ENCODE data around the gene MCTP1. TPM values are rescaled to one million over a fixed set of nuclear protein-coding genes. Genes with fewer than 3 reads are reported as not detected.

Gene MCTP1
- total RNA-seq, 1 experiment from 2014 or later: 25.8 TPM

DNA sequence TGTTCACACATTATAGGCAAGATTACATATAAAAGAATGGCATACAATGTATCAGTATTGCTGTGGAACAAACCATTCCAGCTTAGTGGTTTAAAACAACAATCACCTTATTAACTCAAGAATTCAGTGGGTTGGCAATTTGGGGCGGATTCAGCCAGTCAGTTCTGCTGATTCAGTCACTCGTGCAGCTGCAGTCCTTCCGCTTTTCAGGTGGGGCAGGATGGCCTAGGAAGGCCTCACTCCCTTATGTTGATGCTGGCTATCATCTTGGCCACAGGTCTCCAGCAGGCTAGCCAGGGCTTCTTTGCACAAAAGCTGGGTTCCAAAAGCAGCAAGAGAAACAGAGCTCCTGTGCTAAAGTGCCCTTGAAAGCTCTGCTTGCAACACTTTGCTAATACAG lies 150.6 kb downstream of the MCTP1 start:
- ChIA-PET POLR2A (ENCODE audit: low non-redundant PET) (no interaction called here), CTCF (no interaction called here)
- Histone ChIP-seq H3K4me1 (ENCODE audit: insufficient read depth, low read length, poor library complexity, severe bottlenecking) (no peaks in the 10 kb centered on the region), H3K4me3 (ENCODE audit: low read depth, low read length, poor library complexity, severe bottlenecking) (no peak overlapping the region), H3K27me3 (replicated peaks; ENCODE audit: insufficient read depth, low read depth, low read length, poor library complexity) (no peaks in the 10 kb centered on the region), H3K36me3 (ENCODE audit: insufficient read depth, low read length, poor library complexity, severe bottlenecking) (no peaks in the 10 kb centered on the region), H3K9me3 (ENCODE audit: low read depth, low read length, poor library complexity, severe bottlenecking) (no peaks in the 10 kb centered on the region), H3K27ac (ENCODE audit: low read depth, low read length, poor library complexity, severe bottlenecking) (no peak overlapping the region)
- BruUV-seq (replicated peaks): no TSS peak
- DNase-seq (ENCODE audit: low spot score): no peak
- TF ChIP-seq, protein P1, sequence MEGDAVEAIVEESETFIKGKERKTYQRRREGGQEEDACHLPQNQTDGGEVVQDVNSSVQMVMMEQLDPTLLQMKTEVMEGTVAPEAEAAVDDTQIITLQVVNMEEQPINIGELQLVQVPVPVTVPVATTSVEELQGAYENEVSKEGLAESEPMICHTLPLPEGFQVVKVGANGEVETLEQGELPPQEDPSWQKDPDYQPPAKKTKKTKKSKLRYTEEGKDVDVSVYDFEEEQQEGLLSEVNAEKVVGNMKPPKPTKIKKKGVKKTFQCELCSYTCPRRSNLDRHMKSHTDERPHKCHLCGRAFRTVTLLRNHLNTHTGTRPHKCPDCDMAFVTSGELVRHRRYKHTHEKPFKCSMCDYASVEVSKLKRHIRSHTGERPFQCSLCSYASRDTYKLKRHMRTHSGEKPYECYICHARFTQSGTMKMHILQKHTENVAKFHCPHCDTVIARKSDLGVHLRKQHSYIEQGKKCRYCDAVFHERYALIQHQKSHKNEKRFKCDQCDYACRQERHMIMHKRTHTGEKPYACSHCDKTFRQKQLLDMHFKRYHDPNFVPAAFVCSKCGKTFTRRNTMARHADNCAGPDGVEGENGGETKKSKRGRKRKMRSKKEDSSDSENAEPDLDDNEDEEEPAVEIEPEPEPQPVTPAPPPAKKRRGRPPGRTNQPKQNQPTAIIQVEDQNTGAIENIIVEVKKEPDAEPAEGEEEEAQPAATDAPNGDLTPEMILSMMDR (conservative IDR thresholded peaks at IDR 0.05; ENCODE audit: low read depth, low read length): no peak
- TF ChIP-seq EZH2 (IDR thresholded peaks at IDR 0.05; ENCODE audit: borderline replicate concordance, low read depth, low read length, poor library complexity, severe bottlenecking): no peak
- intact Hi-C loops (cut with micrococcal nuclease; ENCODE audit: unreplicated experiment): no loop called here

DNA sequence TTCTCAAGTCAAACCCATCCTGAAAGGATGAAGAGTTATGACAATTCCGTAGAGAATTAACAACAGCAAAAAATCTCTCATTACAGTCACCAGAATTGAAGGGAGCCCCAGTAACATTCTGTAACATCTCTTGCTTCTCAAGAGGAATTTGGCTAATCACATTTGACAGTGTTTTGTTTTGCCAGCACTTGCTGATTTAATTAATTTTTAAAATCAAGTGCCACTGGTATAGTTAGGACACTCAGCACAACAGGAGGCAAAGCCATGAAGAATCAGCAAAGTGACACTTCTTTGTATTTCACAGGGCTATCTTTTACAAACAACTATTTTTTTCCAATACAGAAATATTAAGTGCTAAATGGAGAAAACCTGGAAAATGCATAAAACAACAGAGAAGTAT lies 152.8 kb downstream of the MCTP1 start:
- Histone ChIP-seq H3K4me1 (ENCODE audit: insufficient read depth, low read length, poor library complexity, severe bottlenecking) (no peaks in the 10 kb centered on the region), H3K27ac (ENCODE audit: low read depth, low read length, poor library complexity, severe bottlenecking) (no peak overlapping the region), H3K4me3 (ENCODE audit: low read depth, low read length, poor library complexity, severe bottlenecking) (no peak overlapping the region), H3K9me3 (ENCODE audit: low read depth, low read length, poor library complexity, severe bottlenecking) (no peaks in the 10 kb centered on the region), H3K36me3 (ENCODE audit: insufficient read depth, low read length, poor library complexity, severe bottlenecking) (no peaks in the 10 kb centered on the region), H3K27me3 (replicated peaks; ENCODE audit: insufficient read depth, low read depth, low read length, poor library complexity) (no peaks in the 10 kb centered on the region)
- no peak for DNase-seq (ENCODE audit: low spot score)
- ChIA-PET POLR2A (ENCODE audit: low non-redundant PET) (no interaction called here), CTCF (no interaction called here)
- BruUV-seq (replicated peaks): no TSS peak
- TF ChIP-seq EZH2 (IDR thresholded peaks at IDR 0.05; ENCODE audit: borderline replicate concordance, low read depth, low read length, poor library complexity, severe bottlenecking): no peak
- TF ChIP-seq, protein P1 (conservative IDR thresholded peaks at IDR 0.05; ENCODE audit: low read depth, low read length): no peak
- intact Hi-C loops (cut with micrococcal nuclease; ENCODE audit: unreplicated experiment): no loop called here

DNA sequence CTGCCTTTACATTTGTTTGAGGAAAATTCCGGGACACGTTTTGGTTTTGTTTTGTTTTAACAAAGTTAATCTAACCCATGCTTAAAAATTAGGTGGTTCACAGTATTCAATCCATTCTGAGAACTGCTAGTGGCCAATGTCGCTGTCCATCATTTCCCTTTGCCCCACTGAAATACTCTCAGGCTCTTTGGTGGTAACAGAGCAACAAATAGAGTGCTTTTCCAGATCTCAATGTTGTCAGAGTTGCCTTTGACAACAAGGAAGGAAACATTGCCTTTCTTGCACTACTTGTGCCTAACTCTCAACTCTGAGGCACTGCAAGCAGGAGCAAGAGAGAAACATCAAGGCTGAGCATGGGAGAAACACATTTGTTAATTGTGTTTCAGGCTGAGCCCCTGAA lies 154.0 kb downstream of the MCTP1 start:
- no peaks in the 10 kb centered on the region for H3K36me3 ChIP-seq (ENCODE audit: insufficient read depth, low read length, poor library complexity, severe bottlenecking)
- H3K27me3 ChIP-seq (replicated peaks; ENCODE audit: insufficient read depth, low read depth, low read length, poor library complexity): no peaks in the 10 kb centered on the region
- DNase-seq (ENCODE audit: low spot score): no peak
- BruUV-seq (replicated peaks): no TSS peak
- H3K4me1 ChIP-seq (ENCODE audit: insufficient read depth, low read length, poor library complexity, severe bottlenecking): no peaks in the 10 kb centered on the region
- intact Hi-C loops (cut with micrococcal nuclease; ENCODE audit: unreplicated experiment): no loop called here
- no peaks in the 10 kb centered on the region for H3K9me3 ChIP-seq (ENCODE audit: low read depth, low read length, poor library complexity, severe bottlenecking)
- CTCF ChIA-PET: no interaction called here
- TF ChIP-seq, protein P1 (conservative IDR thresholded peaks at IDR 0.05; ENCODE audit: low read depth, low read length): no peak
- H3K27ac ChIP-seq (ENCODE audit: low read depth, low read length, poor library complexity, severe bottlenecking): no peak overlapping the region
- POLR2A ChIA-PET (ENCODE audit: low non-redundant PET): no interaction called here
- no peak overlapping the region for H3K4me3 ChIP-seq (ENCODE audit: low read depth, low read length, poor library complexity, severe bottlenecking)
